ENCODE results near the gene USP3. TPM values are rescaled to one million over a fixed set of nuclear protein-coding genes. Genes with fewer than 3 reads are reported as not detected.

Gene USP3
- total RNA-seq, 2 donors from 2014 or later = 48.8 to 50.1 TPM

DNA sequence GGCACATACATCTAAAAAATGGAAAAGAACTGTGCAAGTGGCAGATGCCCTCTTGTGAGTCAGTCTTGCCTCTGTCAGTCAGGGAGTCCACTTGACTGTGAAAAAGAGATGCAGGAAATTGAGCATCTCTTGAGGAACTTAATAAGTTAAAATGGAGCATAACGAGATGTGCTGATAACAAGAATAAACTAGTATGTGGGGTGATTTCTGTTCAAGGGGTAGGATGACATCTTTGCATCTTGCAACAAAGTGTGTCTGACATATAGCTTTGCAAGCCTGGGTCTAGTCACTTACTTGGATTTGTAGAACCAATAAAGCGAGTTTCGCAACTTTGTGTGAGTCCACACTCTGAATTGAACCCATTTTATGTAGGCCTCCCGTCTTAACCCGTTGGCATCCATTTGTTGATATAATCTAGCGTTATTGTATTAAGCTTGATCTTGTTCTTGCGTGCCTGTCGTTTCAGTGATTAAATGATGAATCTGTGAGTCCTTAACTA, 2.2 kb downstream of the USP3 start:
- Histone ChIP-seq H3K4me3 (no peak overlapping the region), H3K9me3 (no peaks in the 10 kb centered on the region), H3K27me3 (no peaks in the 10 kb centered on the region), H3K36me3 (replicated peaks in 1 of 2; ENCODE audit: insufficient read depth in 1 of 2, low read depth in 2 of 2) (no peaks in the 10 kb centered on the region), H3K4me1 (peaks cover 68% of the 10 kb centered on the region), H3K27ac (peak overlapping the region in 2 of 4 donors; percentile 97 to 99)
- DNase-seq (no peak), ATAC-seq (no peak)
- intact Hi-C loops (cut with DNase I) = loop anchor here (10.0 kb wide), 1 partner anchor 58 kb away; no protein-coding TSS in a partner anchor
- TF ChIP-seq CTCF (IDR thresholded peaks at IDR 0.05) (no peak), POLR2A (IDR thresholded peaks at IDR 0.05) (no peak)
- WGBS, 2 donors = 33% methylated on average over 8 of the region's 8 CpGs

- Histone ChIP-seq H3K27me3 (no peaks in the 10 kb centered on the region), H3K27ac (peak overlapping the region in 1 of 4 donors; percentile 22), H3K36me3 (replicated peaks in 1 of 2; ENCODE audit: insufficient read depth in 1 of 2, low read depth in 2 of 2) (no peaks in the 10 kb centered on the region), H3K9me3 (no peaks in the 10 kb centered on the region), H3K4me1 (peaks cover 62% of the 10 kb centered on the region), H3K4me3 (no peak overlapping the region)
- DNase-seq (no peak), ATAC-seq (no peak)
- intact Hi-C loops (cut with DNase I) = loop anchor here (10.0 kb wide), 1 partner anchor 57 kb away; no protein-coding TSS in a partner anchor
- TF ChIP-seq POLR2A (IDR thresholded peaks at IDR 0.05) (no peak), CTCF (IDR thresholded peaks at IDR 0.05) (no peak)
- WGBS, 2 donors = 10 to 16% methylated on average over 2 of the region's 2 CpGs
Measured at GRCh38 chr15:63507878-63508818, 3.8 kb downstream of the USP3 start.

GRCh38 chr15:63509056-63509954, 4.9 kb downstream of the USP3 start:
- DNase-seq (no peak), ATAC-seq (no peak)
- Histone ChIP-seq H3K27ac (peak overlapping the region in 3 of 4 donors; percentile 6 to 22 (median 16)), H3K36me3 (replicated peaks in 1 of 2; ENCODE audit: insufficient read depth in 1 of 2, low read depth in 2 of 2) (no peaks in the 10 kb centered on the region), H3K9me3 (no peaks in the 10 kb centered on the region), H3K4me1 (peaks cover 72% of the 10 kb centered on the region), H3K4me3 (no peak overlapping the region), H3K27me3 (no peaks in the 10 kb centered on the region)
- WGBS, 2 donors = 24 to 26% methylated on average over 6 of the region's 6 CpGs
- TF ChIP-seq POLR2A (IDR thresholded peaks at IDR 0.05) (no peak), CTCF (IDR thresholded peaks at IDR 0.05) (no peak)
- intact Hi-C loops (cut with DNase I) = loop anchor here (10.0 kb wide), 1 partner anchor 55 kb away; no protein-coding TSS in a partner anchor

GRCh38 chr15:63509955-63510940, 5.9 kb downstream of the USP3 start:
- ATAC-seq = no peak
- H3K9me3 ChIP-seq = no peaks in the 10 kb centered on the region
- 17 to 30% methylated on average over 5 of the region's 5 CpGs for WGBS, 2 donors
- intact Hi-C loops (cut with DNase I) = loop anchor here (10.0 kb wide), 1 partner anchor 55 kb away; no protein-coding TSS in a partner anchor
- H3K27ac ChIP-seq = peak overlapping the region in 2 of 4 donors; percentile 6 to 22
- peaks cover 82% of the 10 kb centered on the region for H3K4me1 ChIP-seq
- no peaks in the 10 kb centered on the region for H3K27me3 ChIP-seq
- no peak for TF ChIP-seq POLR2A (IDR thresholded peaks at IDR 0.05)
- no peak for TF ChIP-seq CTCF (IDR thresholded peaks at IDR 0.05)
- no peak overlapping the region for H3K4me3 ChIP-seq
- H3K36me3 ChIP-seq (replicated peaks in 1 of 2; ENCODE audit: insufficient read depth in 1 of 2, low read depth in 2 of 2) = no peaks in the 10 kb centered on the region
- no peak for DNase-seq

Data from body of pancreas (tissue), 4 donors.